Uterus (tissue), 4 donors: Measurements from ENCODE around the gene CHRNE. TPM values are rescaled to one million over a fixed set of nuclear protein-coding genes. Genes with fewer than 3 reads are reported as not detected.

Experiments
- DNase-seq, 2 donors: peaks; one replicate each; pipeline ENCODE4 v3.0.0-alpha.2; 2019 to 2020
- H3K27ac ChIP-seq, 2 donors: fragments of 200-600 bp; sonication (generic); 1 replicate in 1 of 2; 2 replicates in 1 of 2; pipeline ENCODE4 v1.5.1; 2016 to 2018
- H3K27me3 ChIP-seq, 2 donors: fragments of 200-600 bp; sonication (generic); one replicate each; pipeline ENCODE4 v1.5.1; 2018 to 2019; ENCODE audit warnings: control low read depth in 1 of 2
- H3K36me3 ChIP-seq, 2 donors: fragments of 200-600 bp; sonication (generic); one replicate each; pipeline ENCODE4 v1.5.1; 2019; ENCODE audit warnings: control low read depth in 1 of 2
- H3K4me1 ChIP-seq, 2 donors: fragments of 200-600 bp; sonication (generic); one replicate each; pipeline ENCODE4 v1.5.1; 2018 to 2019; ENCODE audit warnings: control low read depth in 1 of 2
- H3K4me3 ChIP-seq, 2 donors: fragments of 200-600 bp; sonication (generic); 1 replicate in 1 of 2; 2 replicates in 1 of 2; pipeline ENCODE4 v1.5.1; 2018 to 2019; ENCODE audit warnings: mild to moderate bottlenecking in 1 of 2
- H3K9me3 ChIP-seq, 2 donors: fragments of 200-600 bp; sonication (generic); one replicate each; pipeline ENCODE4 v1.5.1; 2019; ENCODE audit warnings: control low read depth in 1 of 2
- POLR2A ChIP-seq, 2 donors: fragments of 450-650 bp; IDR thresholded peaks; one replicate each; pipeline ENCODE4 v1.6.1; 2016; ENCODE audit warnings: antibody characterized with exemption in 2 of 2, mild to moderate bottlenecking in 1 of 2, moderate library complexity in 1 of 2
- intact Hi-C: fragments of 100-400 bp; cut with DNase I; formaldehyde crosslinking; loops from one replicate; pipeline ENCODE4 v1.15.1; 2023; ENCODE audit warnings: low total_unique reads
- total RNA-seq, 4 donors: library from RNA; depleted of rRNA in 3 of 4; stranded (reverse); fragments of >200 nt in 3 of 4; gene quantifications; one replicate each; pipeline versions ENCODE4 v1.1.0 to v1.2.4, GENCODE V29; 2014 to 2023
- TF ChIP-seq, protein P1 (sequence below), 4 experiments: fragments of 200-600 bp in 2 of 4; fragments of 450-650 bp in 2 of 4; sonication (generic) in 2 of 4; IDR thresholded peaks; one replicate each; pipeline ENCODE4 v1.5.1; 2016 to 2019; ENCODE audit warnings: antibody characterized with exemption in 4 of 4, mild to moderate bottlenecking in 2 of 4, moderate library complexity in 1 of 4
- donor health status: DM: yes; HTN: yes; CAD: no.

The CHRNE gene
- total RNA-seq, 4 donors from 2014 or later, result 0.79 to 0.83 TPM; not detected in 2

- peak within 1 kb of the TSS; percentile 32 to 49 for H3K27ac ChIP-seq
- no peaks in the 10 kb centered on the region for H3K36me3 ChIP-seq
- peaks cover 0 to 4% of the 10 kb centered on the region in 2 donors for H3K27me3 ChIP-seq
- H3K4me1 ChIP-seq, result no peaks in the 10 kb centered on the region
- intact Hi-C loops, result loop anchor here (5.0 kb wide), 1 partner anchor 112 kb away; the partner anchor contains the start of genes GLTPD2 and VMO1
- H3K9me3 ChIP-seq, result no peaks in the 10 kb centered on the region
- peak within 1 kb of the TSS; percentile 16 to 41 for H3K4me3 ChIP-seq
- TF ChIP-seq, protein P1, sequence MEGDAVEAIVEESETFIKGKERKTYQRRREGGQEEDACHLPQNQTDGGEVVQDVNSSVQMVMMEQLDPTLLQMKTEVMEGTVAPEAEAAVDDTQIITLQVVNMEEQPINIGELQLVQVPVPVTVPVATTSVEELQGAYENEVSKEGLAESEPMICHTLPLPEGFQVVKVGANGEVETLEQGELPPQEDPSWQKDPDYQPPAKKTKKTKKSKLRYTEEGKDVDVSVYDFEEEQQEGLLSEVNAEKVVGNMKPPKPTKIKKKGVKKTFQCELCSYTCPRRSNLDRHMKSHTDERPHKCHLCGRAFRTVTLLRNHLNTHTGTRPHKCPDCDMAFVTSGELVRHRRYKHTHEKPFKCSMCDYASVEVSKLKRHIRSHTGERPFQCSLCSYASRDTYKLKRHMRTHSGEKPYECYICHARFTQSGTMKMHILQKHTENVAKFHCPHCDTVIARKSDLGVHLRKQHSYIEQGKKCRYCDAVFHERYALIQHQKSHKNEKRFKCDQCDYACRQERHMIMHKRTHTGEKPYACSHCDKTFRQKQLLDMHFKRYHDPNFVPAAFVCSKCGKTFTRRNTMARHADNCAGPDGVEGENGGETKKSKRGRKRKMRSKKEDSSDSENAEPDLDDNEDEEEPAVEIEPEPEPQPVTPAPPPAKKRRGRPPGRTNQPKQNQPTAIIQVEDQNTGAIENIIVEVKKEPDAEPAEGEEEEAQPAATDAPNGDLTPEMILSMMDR (IDR thresholded peaks at IDR 0.05), result no peak
- peak in 1 of 2 donors; percentile 34 for TF ChIP-seq POLR2A (IDR thresholded peaks at IDR 0.05)
- DNase-seq, result peak; percentile 79 to 82
These were observed 3.3 kb downstream of the CHRNE start, which contains the start of gene C17orf107 for GRCh38 chr17:4899341-4900230. Gene C17orf107 (plus strand): TSS chr17:4899536. CDS start chr17:4899763, 227 bp downstream.

- DNase-seq, result no peak
- Histone ChIP-seq H3K9me3 (no peaks in the 10 kb centered on the region), H3K4me3 (peak overlapping the region; percentile 16 to 41), H3K27me3 (peaks cover 0 to 4% of the 10 kb centered on the region in 2 donors), H3K36me3 (no peaks in the 10 kb centered on the region), H3K27ac (peak overlapping the region; percentile 20 to 49), H3K4me1 (no peaks in the 10 kb centered on the region)
- TF ChIP-seq POLR2A (IDR thresholded peaks at IDR 0.05), result no peak
- TF ChIP-seq, protein P1 (IDR thresholded peaks at IDR 0.05), result no peak
- intact Hi-C loops, result loop anchor here (5.0 kb wide), 1 partner anchor 112 kb away; the partner anchor contains the start of genes GLTPD2 and VMO1
These were observed 4.0 kb downstream of the CHRNE start for GRCh38 chr17:4898927-4899326.

GRCh38 chr17:4898351-4898750 lies 4.5 kb downstream of the CHRNE start:
- H3K4me1 ChIP-seq, result no peaks in the 10 kb centered on the region
- no peak for TF ChIP-seq POLR2A (IDR thresholded peaks at IDR 0.05)
- TF ChIP-seq, protein P1 (IDR thresholded peaks at IDR 0.05), result no peak
- H3K27me3 ChIP-seq, result peaks cover 0 to 4% of the 10 kb centered on the region in 2 donors
- no peaks in the 10 kb centered on the region for H3K9me3 ChIP-seq
- intact Hi-C loops, result loop anchor here (5.0 kb wide), 1 partner anchor 111 kb away; the partner anchor contains the start of genes GLTPD2 and VMO1
- no peak overlapping the region for H3K27ac ChIP-seq
- H3K36me3 ChIP-seq, result no peaks in the 10 kb centered on the region
- no peak for DNase-seq
- H3K4me3 ChIP-seq, result no peak overlapping the region

GRCh38 chr17:4897785-4898184 lies 5.1 kb downstream of the CHRNE start:
- H3K9me3 ChIP-seq, result no peaks in the 10 kb centered on the region
- no peak overlapping the region for H3K27ac ChIP-seq
- intact Hi-C loops, result loop anchor here (5.0 kb wide), 1 partner anchor 110 kb away; the partner anchor contains the start of genes GLTPD2 and VMO1
- no peak overlapping the region for H3K4me3 ChIP-seq
- peaks cover 0 to 4% of the 10 kb centered on the region in 2 donors for H3K27me3 ChIP-seq
- H3K4me1 ChIP-seq, result no peaks in the 10 kb centered on the region
- no peak for DNase-seq
- H3K36me3 ChIP-seq, result no peaks in the 10 kb centered on the region
- no peak for TF ChIP-seq POLR2A (IDR thresholded peaks at IDR 0.05)
- TF ChIP-seq, protein P1 (IDR thresholded peaks at IDR 0.05), result no peak
